PFSK-1 (cell line): ENCODE data around the gene E2F1.

Experiments
- POLR2AphosphoS5 ChIP-seq: IDR thresholded peaks from 2 replicates; pipeline ENCODE4 v1.6.1; 2012; ENCODE audit warnings: low read depth, mild to moderate bottlenecking, control low read depth, low read length, moderate library complexity
- TF ChIP-seq, protein P1 (sequence below), 2 experiments: IDR thresholded peaks; 2 replicates each; pipeline versions ENCODE4 v1.6.1 to v1.8.0; 2011 to 2012; ENCODE audit warnings: low read depth in 2 of 2, low read length in 2 of 2, control low read depth in 1 of 2, inconsistent platforms in 1 of 2, mild to moderate bottlenecking in 1 of 2, moderate library complexity in 1 of 2; ENCODE audit not compliant: insufficient read depth in 1 of 2

DNA sequence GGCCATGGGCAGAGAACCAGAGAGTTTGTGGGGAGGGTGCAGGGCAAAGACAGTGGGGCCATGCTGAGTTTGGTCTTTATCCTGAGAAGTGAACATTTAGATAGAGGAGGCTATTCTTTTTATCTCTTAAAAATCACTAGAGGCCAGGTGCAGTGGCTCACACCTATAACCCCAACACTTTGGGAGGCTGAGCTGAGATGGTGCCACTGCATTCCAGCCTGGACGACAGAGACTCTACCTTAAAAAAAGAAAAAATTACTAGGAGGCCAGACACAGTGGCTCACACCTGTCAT, 25.2 kb upstream of the E2F1 start:
- no peak for TF ChIP-seq POLR2AphosphoS5
- TF ChIP-seq, protein P1, sequence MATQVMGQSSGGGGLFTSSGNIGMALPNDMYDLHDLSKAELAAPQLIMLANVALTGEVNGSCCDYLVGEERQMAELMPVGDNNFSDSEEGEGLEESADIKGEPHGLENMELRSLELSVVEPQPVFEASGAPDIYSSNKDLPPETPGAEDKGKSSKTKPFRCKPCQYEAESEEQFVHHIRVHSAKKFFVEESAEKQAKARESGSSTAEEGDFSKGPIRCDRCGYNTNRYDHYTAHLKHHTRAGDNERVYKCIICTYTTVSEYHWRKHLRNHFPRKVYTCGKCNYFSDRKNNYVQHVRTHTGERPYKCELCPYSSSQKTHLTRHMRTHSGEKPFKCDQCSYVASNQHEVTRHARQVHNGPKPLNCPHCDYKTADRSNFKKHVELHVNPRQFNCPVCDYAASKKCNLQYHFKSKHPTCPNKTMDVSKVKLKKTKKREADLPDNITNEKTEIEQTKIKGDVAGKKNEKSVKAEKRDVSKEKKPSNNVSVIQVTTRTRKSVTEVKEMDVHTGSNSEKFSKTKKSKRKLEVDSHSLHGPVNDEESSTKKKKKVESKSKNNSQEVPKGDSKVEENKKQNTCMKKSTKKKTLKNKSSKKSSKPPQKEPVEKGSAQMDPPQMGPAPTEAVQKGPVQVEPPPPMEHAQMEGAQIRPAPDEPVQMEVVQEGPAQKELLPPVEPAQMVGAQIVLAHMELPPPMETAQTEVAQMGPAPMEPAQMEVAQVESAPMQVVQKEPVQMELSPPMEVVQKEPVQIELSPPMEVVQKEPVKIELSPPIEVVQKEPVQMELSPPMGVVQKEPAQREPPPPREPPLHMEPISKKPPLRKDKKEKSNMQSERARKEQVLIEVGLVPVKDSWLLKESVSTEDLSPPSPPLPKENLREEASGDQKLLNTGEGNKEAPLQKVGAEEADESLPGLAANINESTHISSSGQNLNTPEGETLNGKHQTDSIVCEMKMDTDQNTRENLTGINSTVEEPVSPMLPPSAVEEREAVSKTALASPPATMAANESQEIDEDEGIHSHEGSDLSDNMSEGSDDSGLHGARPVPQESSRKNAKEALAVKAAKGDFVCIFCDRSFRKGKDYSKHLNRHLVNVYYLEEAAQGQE (IDR thresholded peaks at IDR 0.05; ENCODE audit: insufficient read depth in 1 of 2, low read depth in 2 of 2, low read length in 2 of 2) = no peak
